K562 (cell line): ENCODE measurements around the gene SHANK2. TPM values are rescaled to one million over a fixed set of nuclear protein-coding genes. Genes with fewer than 3 reads are reported as not detected.

Experiments
- polyA plus RNA-seq, 8 experiments: library from polyadenylated mRNA; depleted of rRNA in 4 of 8; stranded (reverse) in 5 of 8; unstranded in 3 of 8; fragments of >200 nt; fragmentation: Nextera tagmentation in 2 of 8; fragmentation: Illumina TruSeq in 1 of 8; extraction: Ambion mirVana in 2 of 8; extraction: Trizol in 1 of 8; gene quantifications; 2 replicates each; pipeline versions ENCODE4 v1.2.1 to v1.2.3, GENCODE V29; 2011 to 2014; ENCODE audit warnings: inconsistent platforms in 1 of 8, missing spikeins in 1 of 8
- total RNA-seq, 7 experiments: library from RNA; depleted of rRNA in 6 of 7; stranded (reverse); fragments of >200 nt in 6 of 7; fragmentation: Illumina TruSeq in 2 of 7; extraction: Trizol in 2 of 7; gene quantifications; 2 replicates each; pipeline versions ENCODE4 v1.2.1 to v1.2.3, GENCODE V29; 2011 to 2021; ENCODE audit warnings: low replicate concordance in 1 of 7
- TF ChIP-seq, protein P1 (sequence below): fragments of 450-650 bp; IDR thresholded peaks from 2 replicates; pipeline ENCODE4 v1.6.1; 2018; ENCODE audit warnings: mild to moderate bottlenecking, low read depth; ENCODE audit not compliant: partially characterized antibody
- TF ChIP-seq, protein P2 (sequence below): sonication (generic); formaldehyde crosslinking; IDR thresholded peaks from 2 replicates; pipeline ENCODE4 v1.8.0; 2023; ENCODE audit warnings: missing genetic modification reagents, mild to moderate bottlenecking, borderline replicate concordance
- TF ChIP-seq, protein P3 (sequence below): IDR thresholded peaks from 2 replicates; pipeline ENCODE4 v1.6.1; 2016; ENCODE audit warnings: missing genetic modification characterization, missing compliant biosample characterization

The SHANK2 gene
- total and polyA plus RNA-seq, 9 of the 15 experiments (the other 6 are each of a cell fraction or from before 2014, with no cell fraction given): 0.04 to 0.07 TPM; not detected in 7

DNA sequence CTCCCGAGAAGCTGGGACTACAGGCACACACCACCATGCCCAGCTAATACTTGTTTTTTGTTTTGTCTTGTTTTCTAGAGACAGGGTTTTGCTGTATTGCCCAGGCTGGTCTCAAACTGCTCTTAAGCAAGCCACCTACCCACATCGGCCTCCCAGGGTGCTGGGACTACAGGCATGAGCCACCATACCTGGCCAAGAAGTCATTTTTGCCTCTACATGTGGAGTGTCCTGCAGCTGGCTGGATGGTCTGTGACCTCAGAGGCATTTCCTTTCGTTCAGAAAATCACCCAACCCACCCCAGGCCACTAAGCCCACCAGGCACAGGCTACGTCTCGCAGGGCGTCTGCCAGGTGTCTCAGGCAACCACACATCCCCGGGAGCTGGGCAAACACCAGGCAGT is 12.8 kb downstream of the SHANK2 start (continued):
- TF ChIP-seq, protein P1, sequence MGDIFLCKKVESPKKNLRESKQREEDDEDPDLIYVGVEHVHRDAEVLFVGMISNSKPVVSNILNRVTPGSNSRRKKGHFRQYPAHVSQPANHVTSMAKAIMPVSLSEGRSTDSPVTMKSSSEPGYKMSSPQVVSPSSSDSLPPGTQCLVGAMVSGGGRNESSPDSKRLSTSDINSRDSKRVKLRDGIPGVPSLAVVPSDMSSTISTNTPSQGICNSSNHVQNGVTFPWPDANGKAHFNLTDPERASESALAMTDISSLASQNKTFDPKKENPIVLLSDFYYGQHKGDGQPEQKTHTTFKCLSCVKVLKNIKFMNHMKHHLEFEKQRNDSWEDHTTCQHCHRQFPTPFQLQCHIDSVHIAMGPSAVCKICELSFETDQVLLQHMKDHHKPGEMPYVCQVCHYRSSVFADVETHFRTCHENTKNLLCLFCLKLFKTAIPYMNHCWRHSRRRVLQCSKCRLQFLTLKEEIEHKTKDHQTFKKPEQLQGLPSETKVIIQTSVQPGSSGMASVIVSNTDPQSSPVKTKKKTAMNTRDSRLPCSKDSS: no peak
- TF ChIP-seq, protein P2, sequence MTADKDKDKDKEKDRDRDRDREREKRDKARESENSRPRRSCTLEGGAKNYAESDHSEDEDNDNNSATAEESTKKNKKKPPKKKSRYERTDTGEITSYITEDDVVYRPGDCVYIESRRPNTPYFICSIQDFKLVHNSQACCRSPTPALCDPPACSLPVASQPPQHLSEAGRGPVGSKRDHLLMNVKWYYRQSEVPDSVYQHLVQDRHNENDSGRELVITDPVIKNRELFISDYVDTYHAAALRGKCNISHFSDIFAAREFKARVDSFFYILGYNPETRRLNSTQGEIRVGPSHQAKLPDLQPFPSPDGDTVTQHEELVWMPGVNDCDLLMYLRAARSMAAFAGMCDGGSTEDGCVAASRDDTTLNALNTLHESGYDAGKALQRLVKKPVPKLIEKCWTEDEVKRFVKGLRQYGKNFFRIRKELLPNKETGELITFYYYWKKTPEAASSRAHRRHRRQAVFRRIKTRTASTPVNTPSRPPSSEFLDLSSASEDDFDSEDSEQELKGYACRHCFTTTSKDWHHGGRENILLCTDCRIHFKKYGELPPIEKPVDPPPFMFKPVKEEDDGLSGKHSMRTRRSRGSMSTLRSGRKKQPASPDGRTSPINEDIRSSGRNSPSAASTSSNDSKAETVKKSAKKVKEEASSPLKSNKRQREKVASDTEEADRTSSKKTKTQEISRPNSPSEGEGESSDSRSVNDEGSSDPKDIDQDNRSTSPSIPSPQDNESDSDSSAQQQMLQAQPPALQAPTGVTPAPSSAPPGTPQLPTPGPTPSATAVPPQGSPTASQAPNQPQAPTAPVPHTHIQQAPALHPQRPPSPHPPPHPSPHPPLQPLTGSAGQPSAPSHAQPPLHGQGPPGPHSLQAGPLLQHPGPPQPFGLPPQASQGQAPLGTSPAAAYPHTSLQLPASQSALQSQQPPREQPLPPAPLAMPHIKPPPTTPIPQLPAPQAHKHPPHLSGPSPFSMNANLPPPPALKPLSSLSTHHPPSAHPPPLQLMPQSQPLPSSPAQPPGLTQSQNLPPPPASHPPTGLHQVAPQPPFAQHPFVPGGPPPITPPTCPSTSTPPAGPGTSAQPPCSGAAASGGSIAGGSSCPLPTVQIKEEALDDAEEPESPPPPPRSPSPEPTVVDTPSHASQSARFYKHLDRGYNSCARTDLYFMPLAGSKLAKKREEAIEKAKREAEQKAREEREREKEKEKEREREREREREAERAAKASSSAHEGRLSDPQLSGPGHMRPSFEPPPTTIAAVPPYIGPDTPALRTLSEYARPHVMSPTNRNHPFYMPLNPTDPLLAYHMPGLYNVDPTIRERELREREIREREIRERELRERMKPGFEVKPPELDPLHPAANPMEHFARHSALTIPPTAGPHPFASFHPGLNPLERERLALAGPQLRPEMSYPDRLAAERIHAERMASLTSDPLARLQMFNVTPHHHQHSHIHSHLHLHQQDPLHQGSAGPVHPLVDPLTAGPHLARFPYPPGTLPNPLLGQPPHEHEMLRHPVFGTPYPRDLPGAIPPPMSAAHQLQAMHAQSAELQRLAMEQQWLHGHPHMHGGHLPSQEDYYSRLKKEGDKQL (CRISPR knock-in tag): no peak
- TF ChIP-seq, protein P3, sequence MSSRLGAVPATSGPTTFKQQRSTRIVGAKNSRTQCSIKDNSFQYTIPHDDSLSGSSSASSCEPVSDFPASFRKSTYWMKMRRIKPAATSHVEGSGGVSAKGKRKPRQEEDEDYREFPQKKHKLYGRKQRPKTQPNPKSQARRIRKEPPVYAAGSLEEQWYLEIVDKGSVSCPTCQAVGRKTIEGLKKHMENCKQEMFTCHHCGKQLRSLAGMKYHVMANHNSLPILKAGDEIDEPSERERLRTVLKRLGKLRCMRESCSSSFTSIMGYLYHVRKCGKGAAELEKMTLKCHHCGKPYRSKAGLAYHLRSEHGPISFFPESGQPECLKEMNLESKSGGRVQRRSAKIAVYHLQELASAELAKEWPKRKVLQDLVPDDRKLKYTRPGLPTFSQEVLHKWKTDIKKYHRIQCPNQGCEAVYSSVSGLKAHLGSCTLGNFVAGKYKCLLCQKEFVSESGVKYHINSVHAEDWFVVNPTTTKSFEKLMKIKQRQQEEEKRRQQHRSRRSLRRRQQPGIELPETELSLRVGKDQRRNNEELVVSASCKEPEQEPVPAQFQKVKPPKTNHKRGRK (tag): no peak
